HepG2 (cell line): Measurements from ENCODE around the gene PDE1C. TPM values are rescaled to one million over a fixed set of nuclear protein-coding genes. Genes with fewer than 3 reads are reported as not detected.

Experiments used
- ATAC-seq: fragments of 200-7000 bp; cut with Tn5 transposase; 3 replicates; pipeline ENCODE4 v1.9.1; 2020; ENCODE audit warnings: mild to moderate bottlenecking, moderate library complexity
- BruUV-seq: library from RNA; stranded (reverse); fragments of 400-500 nt; replicated peaks from 2 replicates; lab custom pipeline; 2021; lab: Mats Ljungman, UMichigan
- CTCF ChIA-PET: fragments of 300-600 bp; formaldehyde crosslinking; extraction: SDS; loops from one replicate; lab custom pipeline; 2021; ENCODE audit warnings: low total read pairs, inconsistent platforms, low intra/inter-chr PET ratio; lab: Yijun Ruan, JAX
- POLR2A ChIA-PET: fragments of 350-600 bp; sonication (Branson Sonifier 250); formaldehyde crosslinking; loops from one replicate; lab custom pipeline; 2020; ENCODE audit warnings: antibody characterized with exemption, inconsistent platforms; lab: Yijun Ruan, JAX
- DNase-seq: peaks from one replicate; pipeline ENCODE4 v3.0.0-alpha.2; 2015; ENCODE audit warnings: low spot score
- FAIRE-seq: peaks from 3 replicates; lab custom pipeline; 2011; peaks lifted over from hg19 to GRCh38; lab: Jason Lieb, UNC
- H2AFZ ChIP-seq: one replicate; pipeline ENCODE4 v1.6.1; 2011; ENCODE audit warnings: low read length, inconsistent platforms
- H3K27ac ChIP-seq: fragments of 300-600 bp; 3 replicates; pipeline ENCODE4 v1.8.0; 2011; ENCODE audit warnings: mixed run types, mild to moderate bottlenecking, mixed read lengths, low read length, inconsistent platforms; ENCODE audit not compliant: insufficient read depth; ENCODE audit errors: extremely low read length
- H3K27me3 ChIP-seq, 2 experiments: fragments of 200-600 bp in 1 of 2; 2 replicates in 1 of 2; 3 replicates in 1 of 2; pipeline versions ENCODE4 v1.6.0 to v1.8.0; 2011; ENCODE audit warnings: low read length in 2 of 2, mild to moderate bottlenecking in 2 of 2, moderate library complexity in 2 of 2, inconsistent platforms in 1 of 2; ENCODE audit not compliant: insufficient read depth in 2 of 2, control insufficient read depth in 1 of 2
- H3K36me3 ChIP-seq, 2 experiments: fragments of 200-600 bp in 1 of 2; replicated peaks in 1 of 2; 2 replicates in 1 of 2; 3 replicates in 1 of 2; pipeline versions ENCODE4 v1.5.1 to v1.8.0; 2011; ENCODE audit warnings: low read length in 2 of 2, inconsistent platforms in 1 of 2; ENCODE audit not compliant: insufficient read depth in 2 of 2, control insufficient read depth in 1 of 2
- H3K4me1 ChIP-seq: 2 replicates; pipeline ENCODE4 v1.5.1; 2012; ENCODE audit warnings: low read length, inconsistent platforms; ENCODE audit not compliant: insufficient read depth
- H3K4me2 ChIP-seq: 2 replicates; pipeline ENCODE4 v1.6.0; 2011; ENCODE audit warnings: low read depth, low read length, inconsistent platforms
- H3K4me3 ChIP-seq, 3 experiments: fragments of 200-600 bp in 1 of 3; sonication (generic), shearing (Covaris generic) in 1 of 3; replicated peaks in 1 of 3; 2 replicates each; pipeline ENCODE4 v1.5.1; 2011 to 2016; ENCODE audit warnings: low read length in 3 of 3, inconsistent platforms in 2 of 3, low read depth in 2 of 3, mild to moderate bottlenecking in 2 of 3, control low read depth in 1 of 3, mixed read lengths in 1 of 3; ENCODE audit not compliant: insufficient read depth in 1 of 3
- H3K79me2 ChIP-seq: one replicate; pipeline ENCODE4 v1.6.1; 2011; ENCODE audit warnings: low read length, inconsistent platforms; ENCODE audit not compliant: insufficient read depth
- H3K9ac ChIP-seq: 2 replicates; pipeline ENCODE4 v1.6.0; 2011; ENCODE audit warnings: mild to moderate bottlenecking, low read depth, low read length, inconsistent platforms; ENCODE audit not compliant: insufficient read depth
- H3K9me3 ChIP-seq: 2 replicates; pipeline ENCODE4 v1.5.1; 2012; ENCODE audit warnings: mild to moderate bottlenecking, low read length
- H4K20me1 ChIP-seq: 2 replicates; pipeline ENCODE4 v1.6.0; 2011; ENCODE audit warnings: inconsistent platforms, mild to moderate bottlenecking, low read length, moderate library complexity; ENCODE audit not compliant: insufficient read depth
- ATF7 ChIP-seq, 2 experiments: fragments of 450-650 bp in 1 of 2; sonication (generic) in 1 of 2; formaldehyde crosslinking in 1 of 2; IDR thresholded peaks; 2 replicates each; pipeline versions ENCODE4 v1.4.0 to v1.6.1; 2016 to 2020; ENCODE audit warnings: antibody characterized with exemption in 1 of 2, mild to moderate bottlenecking in 1 of 2, missing genetic modification reagents in 1 of 2
- GTF3A ChIP-seq: sonication (generic); formaldehyde crosslinking; conservative IDR thresholded peaks from 2 replicates; pipeline ENCODE4 v1.4.0; 2020; ENCODE audit warnings: mild to moderate bottlenecking, missing genetic modification reagents
- HOXA5 ChIP-seq: sonication (generic); formaldehyde crosslinking; IDR thresholded peaks from 2 replicates; pipeline ENCODE4 v1.4.0; 2020; ENCODE audit warnings: missing genetic modification reagents
- RFX3 ChIP-seq: IDR thresholded peaks from 2 replicates; pipeline ENCODE4 v1.6.1; 2016; ENCODE audit warnings: missing biosample characterization, missing genetic modification reagents
- ZNF749 ChIP-seq: sonication (generic); formaldehyde crosslinking; IDR thresholded peaks from 2 replicates; pipeline ENCODE4 v1.8.0; 2022; ENCODE audit warnings: mild to moderate bottlenecking, missing genetic modification reagents, moderate library complexity, borderline replicate concordance
- ZSCAN31 ChIP-seq: sonication (generic); formaldehyde crosslinking; IDR thresholded peaks from 2 replicates; pipeline ENCODE4 v1.5.0; 2020; ENCODE audit warnings: low read depth, mild to moderate bottlenecking, missing genetic modification reagents
- WGBS: methylation state at CpG from one replicate; pipeline ENCODE4 v1.1.6; 2017; ENCODE audit warnings: low lambda C conversion rate; 5-methylcytosine and 5-hydroxymethylcytosine counted together
- in situ Hi-C: cut with HindIII; loops from 2 replicates; pipeline ENCODE4 v1.10.0; 2017; ENCODE audit warnings: low pct_unique_long_range_greater_than_20kb; ENCODE audit not compliant: extremely low pct_ligation_motif_present
- intact Hi-C: fragments of 100-400 bp; cut with micrococcal nuclease; formaldehyde crosslinking; loops from one replicate; pipeline ENCODE4 v1.10.0; 2022; ENCODE audit not compliant: unreplicated experiment
- polyA plus RNA-seq, 8 experiments: library from polyadenylated mRNA; depleted of rRNA in 3 of 8; stranded (reverse) in 7 of 8; unstranded in 1 of 8; fragments of >200 nt; fragmentation: Illumina TruSeq in 4 of 8; extraction: Trizol in 4 of 8; gene quantifications; 2 replicates each; pipeline versions ENCODE4 v1.2.1 to v1.2.3, GENCODE V29; 2011 to 2016; ENCODE audit warnings: low read depth in 4 of 8, missing spikeins in 1 of 8, mixed read lengths in 1 of 8; ENCODE audit not compliant: insufficient read depth in 1 of 8
- total RNA-seq, 5 experiments: library from RNA; depleted of rRNA; stranded (reverse); fragments of >200 nt; fragmentation: Illumina TruSeq; extraction: Trizol; gene quantifications; 2 replicates each; pipeline ENCODE4 v1.2.3, GENCODE V29; 2016; ENCODE audit warnings: low read depth in 1 of 5
- TF ChIP-seq, protein P1 (sequence below): IDR thresholded peaks from 2 replicates; pipeline ENCODE4 v1.4.0; 2020; ENCODE audit warnings: mild to moderate bottlenecking, missing genetic modification reagents

Gene PDE1C
- total and polyA plus RNA-seq, 2 of the 13 experiments (the other 11 are each of a cell fraction or from before 2014, with no cell fraction given) = not detected

DNA sequence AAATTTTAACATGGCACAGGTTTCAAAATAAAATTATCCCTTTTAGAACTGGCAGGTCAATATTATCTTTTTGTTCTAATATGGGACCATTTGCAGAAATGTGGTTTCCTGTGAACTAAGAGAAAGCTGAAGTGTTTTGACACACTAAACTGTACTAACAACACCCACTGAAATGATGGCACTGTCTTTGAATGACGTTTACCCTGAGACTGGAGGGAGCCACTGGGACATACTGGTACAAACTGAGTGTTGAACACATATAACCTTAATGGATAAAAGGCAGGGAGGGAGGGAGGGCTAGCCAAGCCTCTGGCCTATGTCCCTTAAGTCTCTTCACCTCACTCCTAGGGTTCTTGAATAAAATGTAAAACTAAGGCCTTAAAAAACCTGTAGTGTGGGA lies 95.9 kb downstream of the PDE1C start:
- H2AFZ ChIP-seq = no peak overlapping the region
- in situ Hi-C loops = no loop called here
- DNase-seq (no peak), ATAC-seq (no peak), FAIRE-seq (no peak)
- H3K36me3 ChIP-seq = no peaks in the 10 kb centered on the region
- no peak overlapping the region for H3K9ac ChIP-seq
- ChIA-PET POLR2A (no interaction called here), CTCF (no interaction called here)
- H3K27me3 ChIP-seq = no peaks in the 10 kb centered on the region
- BruUV-seq = no TSS peak
- H3K4me3 ChIP-seq = no peak overlapping the region
- peaks cover 8% of the 10 kb centered on the region; the same call in 1 of the 2 replicates for H3K9me3 ChIP-seq
- no peaks in the 10 kb centered on the region for H4K20me1 ChIP-seq
- H3K27ac ChIP-seq = no peak overlapping the region
- TF ChIP-seq ZNF749 (CRISPR knock-in tag) (no peak), RFX3 (CRISPR knock-in tag) (no peak), ATF7 (IDR thresholded peaks at IDR 0.05) (no peak), ATF7 (CRISPR knock-in tag; IDR thresholded peaks at IDR 0.05) (no peak), GTF3A (CRISPR knock-in tag) (no peak), HOXA5 (CRISPR knock-in tag) (no peak), ZSCAN31 (CRISPR knock-in tag) (no peak)
- TF ChIP-seq, protein P1, sequence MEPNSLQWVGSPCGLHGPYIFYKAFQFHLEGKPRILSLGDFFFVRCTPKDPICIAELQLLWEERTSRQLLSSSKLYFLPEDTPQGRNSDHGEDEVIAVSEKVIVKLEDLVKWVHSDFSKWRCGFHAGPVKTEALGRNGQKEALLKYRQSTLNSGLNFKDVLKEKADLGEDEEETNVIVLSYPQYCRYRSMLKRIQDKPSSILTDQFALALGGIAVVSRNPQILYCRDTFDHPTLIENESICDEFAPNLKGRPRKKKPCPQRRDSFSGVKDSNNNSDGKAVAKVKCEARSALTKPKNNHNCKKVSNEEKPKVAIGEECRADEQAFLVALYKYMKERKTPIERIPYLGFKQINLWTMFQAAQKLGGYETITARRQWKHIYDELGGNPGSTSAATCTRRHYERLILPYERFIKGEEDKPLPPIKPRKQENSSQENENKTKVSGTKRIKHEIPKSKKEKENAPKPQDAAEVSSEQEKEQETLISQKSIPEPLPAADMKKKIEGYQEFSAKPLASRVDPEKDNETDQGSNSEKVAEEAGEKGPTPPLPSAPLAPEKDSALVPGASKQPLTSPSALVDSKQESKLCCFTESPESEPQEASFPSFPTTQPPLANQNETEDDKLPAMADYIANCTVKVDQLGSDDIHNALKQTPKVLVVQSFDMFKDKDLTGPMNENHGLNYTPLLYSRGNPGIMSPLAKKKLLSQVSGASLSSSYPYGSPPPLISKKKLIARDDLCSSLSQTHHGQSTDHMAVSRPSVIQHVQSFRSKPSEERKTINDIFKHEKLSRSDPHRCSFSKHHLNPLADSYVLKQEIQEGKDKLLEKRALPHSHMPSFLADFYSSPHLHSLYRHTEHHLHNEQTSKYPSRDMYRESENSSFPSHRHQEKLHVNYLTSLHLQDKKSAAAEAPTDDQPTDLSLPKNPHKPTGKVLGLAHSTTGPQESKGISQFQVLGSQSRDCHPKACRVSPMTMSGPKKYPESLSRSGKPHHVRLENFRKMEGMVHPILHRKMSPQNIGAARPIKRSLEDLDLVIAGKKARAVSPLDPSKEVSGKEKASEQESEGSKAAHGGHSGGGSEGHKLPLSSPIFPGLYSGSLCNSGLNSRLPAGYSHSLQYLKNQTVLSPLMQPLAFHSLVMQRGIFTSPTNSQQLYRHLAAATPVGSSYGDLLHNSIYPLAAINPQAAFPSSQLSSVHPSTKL = no peak
- H3K79me2 ChIP-seq = no peaks in the 10 kb centered on the region
- 0% methylated on average over 1 of the region's 1 CpG for WGBS
- intact Hi-C loops = no loop called here
- H3K4me2 ChIP-seq = no peak overlapping the region
- no peaks in the 10 kb centered on the region for H3K4me1 ChIP-seq
